Skeletal muscle satellite cell (primary cell): Measurements from ENCODE around the gene MYLK4.

ENCODE experiments used
- H3K27me3 ChIP-seq: 2 replicates; pipeline ENCODE4 v1.7.0; 2013; ENCODE audit warnings: low read length; ENCODE audit not compliant: control insufficient read depth, insufficient read depth
- H3K36me3 ChIP-seq: 2 replicates; pipeline ENCODE4 v1.7.0; 2013; ENCODE audit warnings: mild to moderate bottlenecking, control low read depth, low read length; ENCODE audit not compliant: insufficient read depth
- H3K4me1 ChIP-seq: 2 replicates; pipeline ENCODE4 v1.7.0; 2013; ENCODE audit warnings: low read length; ENCODE audit not compliant: control insufficient read depth, insufficient read depth
- H3K4me2 ChIP-seq: 2 replicates; pipeline ENCODE4 v1.7.0; 2013; ENCODE audit warnings: mild to moderate bottlenecking, low read length
- H3K4me3 ChIP-seq: 2 replicates; pipeline ENCODE4 v1.7.0; 2013; ENCODE audit warnings: low read length
- H3K9ac ChIP-seq: 2 replicates; pipeline ENCODE4 v1.7.0; 2013; ENCODE audit warnings: mild to moderate bottlenecking, low read depth, low read length, moderate library complexity
- H3K9me3 ChIP-seq: replicated peaks from 2 replicates; pipeline ENCODE4 v1.7.0; 2013; ENCODE audit warnings: mild to moderate bottlenecking, control low read depth, low read length

Gene MYLK4

GRCh38 chr6:2740581-2740980 lies 10.1 kb downstream of the MYLK4 start:
- no peaks in the 10 kb centered on the region for H3K36me3 ChIP-seq

GRCh38 chr6:2739335-2739734 lies 11.4 kb downstream of the MYLK4 start:
- Histone ChIP-seq H3K4me3 (no peak overlapping the region), H3K9me3 (no peaks in the 10 kb centered on the region), H3K4me2 (no peak overlapping the region), H3K4me1 (peaks cover 7% of the 10 kb centered on the region), H3K9ac (no peak overlapping the region), H3K36me3 (no peaks in the 10 kb centered on the region), H3K27me3 (no peaks in the 10 kb centered on the region)

More at GRCh38 chr6:2740581-2740980, 10.1 kb downstream of the MYLK4 start:
- peaks cover 7% of the 10 kb centered on the region for H3K4me1 ChIP-seq
- no peak overlapping the region for H3K9ac ChIP-seq
- no peak overlapping the region for H3K4me3 ChIP-seq
- H3K27me3 ChIP-seq: no peaks in the 10 kb centered on the region
- H3K9me3 ChIP-seq: no peaks in the 10 kb centered on the region
- H3K4me2 ChIP-seq: no peak overlapping the region

DNA sequence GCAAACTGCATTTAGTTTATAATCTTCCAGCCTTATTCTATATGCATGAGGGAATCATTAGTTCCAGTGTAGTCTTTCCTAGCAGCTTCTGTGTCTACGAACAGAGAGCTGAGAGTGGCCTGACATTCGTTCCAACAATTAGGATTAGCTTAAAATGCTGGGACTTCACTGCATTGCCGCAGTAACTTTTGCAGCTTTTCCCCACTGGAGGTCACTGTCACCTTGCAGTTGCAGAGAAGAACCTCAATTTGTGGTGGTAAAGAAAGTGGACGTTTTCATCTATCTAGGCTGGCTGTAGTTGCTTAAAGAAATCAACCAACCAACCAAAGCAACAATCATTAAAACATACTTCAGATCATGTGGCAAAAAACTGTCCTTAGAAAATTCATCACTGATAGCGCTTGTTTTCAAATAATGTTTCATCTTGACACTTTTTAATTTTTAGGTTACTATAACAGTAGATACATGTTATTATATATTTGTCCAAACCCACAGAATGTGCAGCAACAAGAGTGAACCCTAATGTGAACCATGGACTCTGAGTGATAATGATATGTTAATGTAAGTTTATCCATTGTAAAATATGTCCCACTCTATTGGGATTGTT lies 12.2 kb downstream of the MYLK4 start:
- Histone ChIP-seq H3K36me3 (no peaks in the 10 kb centered on the region), H3K27me3 (no peaks in the 10 kb centered on the region), H3K9ac (no peak overlapping the region), H3K4me2 (no peak overlapping the region), H3K4me3 (no peak overlapping the region), H3K9me3 (no peaks in the 10 kb centered on the region), H3K4me1 (no peaks in the 10 kb centered on the region)

- no peaks in the 10 kb centered on the region for H3K4me1 ChIP-seq
- no peak overlapping the region for H3K9ac ChIP-seq
- no peak overlapping the region for H3K4me2 ChIP-seq
- H3K9me3 ChIP-seq: no peaks in the 10 kb centered on the region
- H3K36me3 ChIP-seq: no peaks in the 10 kb centered on the region
- H3K4me3 ChIP-seq: no peak overlapping the region
- no peaks in the 10 kb centered on the region for H3K27me3 ChIP-seq
Observed at GRCh38 chr6:2737885-2738284, 12.8 kb downstream of the MYLK4 start.

DNA sequence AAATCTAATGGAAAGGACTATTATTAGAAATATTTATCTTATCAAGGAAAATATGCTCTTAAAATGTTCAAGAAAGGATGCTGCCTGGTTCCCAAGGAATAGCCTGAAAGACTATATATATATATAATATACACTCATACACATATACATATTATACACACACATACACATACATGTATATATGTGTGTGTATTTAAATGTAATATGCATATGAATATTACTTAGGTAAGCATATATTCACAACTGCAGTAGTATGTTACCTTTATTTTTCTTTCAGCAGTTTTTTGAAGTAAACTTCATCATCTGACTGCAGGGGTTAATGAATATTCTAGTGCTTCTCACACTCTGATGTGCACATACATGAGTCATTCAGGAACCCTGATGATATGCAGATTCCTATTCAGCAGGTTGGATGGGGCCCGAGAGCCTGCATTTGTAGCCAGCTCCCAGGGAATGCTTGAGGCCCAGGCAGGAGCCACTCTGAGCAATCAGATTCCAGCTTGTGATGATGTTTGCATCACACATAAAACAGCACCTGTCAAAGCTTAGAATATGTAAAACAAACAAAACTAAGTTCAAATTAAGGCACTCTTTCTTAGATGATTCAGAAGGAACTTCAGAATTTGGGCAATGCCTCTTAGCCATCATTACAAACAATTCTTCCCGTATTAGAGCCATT lies 16.1 kb downstream of the MYLK4 start:
- no peak overlapping the region for H3K9ac ChIP-seq
- no peaks in the 10 kb centered on the region for H3K27me3 ChIP-seq
- no peak overlapping the region for H3K4me3 ChIP-seq
- H3K9me3 ChIP-seq: no peaks in the 10 kb centered on the region
- no peak overlapping the region for H3K4me2 ChIP-seq
- no peaks in the 10 kb centered on the region for H3K36me3 ChIP-seq
- no peaks in the 10 kb centered on the region for H3K4me1 ChIP-seq

- Histone ChIP-seq H3K9me3 (no peaks in the 10 kb centered on the region), H3K4me2 (no peak overlapping the region), H3K9ac (no peak overlapping the region), H3K4me3 (no peak overlapping the region), H3K27me3 (no peaks in the 10 kb centered on the region), H3K4me1 (no peaks in the 10 kb centered on the region), H3K36me3 (no peaks in the 10 kb centered on the region)
Observed at GRCh38 chr6:2733736-2734480, 16.8 kb downstream of the MYLK4 start.

DNA sequence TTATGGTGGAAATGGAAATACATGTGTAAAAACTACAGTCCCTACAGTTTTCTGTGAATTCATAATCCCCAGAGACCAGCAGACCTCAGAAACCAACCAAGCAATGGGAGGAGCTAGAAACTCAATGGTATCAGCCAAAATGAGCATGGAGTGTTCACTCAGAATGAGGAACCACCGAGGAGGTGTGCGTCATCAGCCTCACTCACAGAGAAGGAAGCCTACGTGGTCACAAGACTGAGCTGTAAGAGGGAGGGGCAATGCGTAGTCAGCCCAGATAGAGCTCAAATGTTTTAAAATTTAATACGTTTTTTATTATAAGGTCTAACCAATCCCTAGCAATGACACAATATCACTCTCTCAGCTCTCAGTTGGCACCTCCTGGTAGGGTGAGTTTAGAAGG lies 17.4 kb downstream of the MYLK4 start:
- H3K4me1 ChIP-seq: no peaks in the 10 kb centered on the region
- no peak overlapping the region for H3K9ac ChIP-seq
- no peaks in the 10 kb centered on the region for H3K9me3 ChIP-seq
- no peaks in the 10 kb centered on the region for H3K36me3 ChIP-seq
- no peak overlapping the region for H3K4me2 ChIP-seq
- H3K4me3 ChIP-seq: no peak overlapping the region
- H3K27me3 ChIP-seq: no peaks in the 10 kb centered on the region

- H3K9me3 ChIP-seq: no peaks in the 10 kb centered on the region
- no peaks in the 10 kb centered on the region for H3K4me1 ChIP-seq
- H3K4me2 ChIP-seq: no peak overlapping the region
- H3K4me3 ChIP-seq: no peak overlapping the region
- no peak overlapping the region for H3K9ac ChIP-seq
- no peaks in the 10 kb centered on the region for H3K36me3 ChIP-seq
- H3K27me3 ChIP-seq: no peaks in the 10 kb centered on the region
Observed at GRCh38 chr6:2732503-2733089, 18.1 kb downstream of the MYLK4 start.

GRCh38 chr6:2731281-2731909 lies 19.3 kb downstream of the MYLK4 start:
- Histone ChIP-seq H3K4me3 (no peak overlapping the region), H3K9ac (no peak overlapping the region), H3K4me2 (no peak overlapping the region), H3K4me1 (no peaks in the 10 kb centered on the region), H3K36me3 (no peaks in the 10 kb centered on the region), H3K27me3 (no peaks in the 10 kb centered on the region), H3K9me3 (no peaks in the 10 kb centered on the region)

DNA sequence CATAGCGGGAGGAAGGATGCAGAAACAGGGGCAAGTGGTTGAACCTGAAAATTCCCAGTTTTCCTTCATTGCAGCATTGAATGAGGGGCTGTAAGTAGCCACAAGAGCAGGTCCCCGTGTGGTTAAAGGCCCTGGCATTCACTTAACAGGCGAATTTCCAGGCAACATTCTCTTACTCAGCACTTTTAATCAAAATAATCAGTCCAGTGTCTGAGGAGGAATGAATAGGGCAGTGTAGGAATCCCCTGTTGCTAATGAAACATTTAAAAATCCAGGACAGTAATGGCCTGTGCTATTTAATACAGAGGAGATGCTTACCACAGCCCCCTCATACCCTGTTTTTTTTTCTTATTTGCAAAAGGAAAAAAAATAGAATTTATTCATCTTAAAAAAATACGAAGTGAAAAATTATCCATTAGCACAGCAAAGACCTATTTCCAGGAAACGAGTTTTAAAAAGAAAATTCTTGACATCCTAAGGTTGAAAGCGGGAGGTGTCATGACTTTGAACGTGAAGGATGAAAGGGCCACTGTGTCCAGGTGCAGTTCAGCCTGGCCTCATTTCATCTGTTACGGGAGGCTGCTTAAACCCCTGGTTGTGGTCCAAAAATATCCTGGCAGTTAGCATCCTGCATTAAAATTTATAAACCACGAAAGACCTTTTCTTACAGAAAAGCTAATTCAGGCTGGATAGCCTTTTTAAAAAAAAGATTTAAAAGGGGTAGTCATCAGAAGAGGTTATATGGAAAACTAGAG lies 20.2 kb downstream of the MYLK4 start:
- Histone ChIP-seq H3K4me1 (peaks cover 5% of the 10 kb centered on the region), H3K36me3 (no peaks in the 10 kb centered on the region), H3K9me3 (no peaks in the 10 kb centered on the region)

DNA sequence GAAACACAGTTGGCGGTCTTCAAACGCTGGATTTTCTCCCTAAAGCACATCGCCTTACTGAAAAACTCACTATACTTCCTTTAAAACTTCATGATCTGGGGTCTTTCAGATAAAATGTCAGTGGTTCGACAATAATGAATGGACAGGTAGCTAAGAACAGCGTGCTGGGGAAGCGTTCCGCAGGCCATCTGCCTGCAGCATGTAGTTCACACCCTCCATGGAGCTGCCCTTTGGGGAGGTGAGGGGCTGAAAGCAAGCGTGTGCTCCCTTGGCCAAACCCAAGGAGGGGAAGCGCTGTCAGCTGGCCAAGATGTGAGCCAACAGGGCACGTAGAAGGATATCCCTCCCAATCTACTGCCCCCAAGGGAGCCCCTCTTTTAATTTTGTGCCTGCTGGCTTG lies 20.8 kb downstream of the MYLK4 start:
- H3K9ac ChIP-seq: no peak overlapping the region
- no peaks in the 10 kb centered on the region for H3K36me3 ChIP-seq
- no peaks in the 10 kb centered on the region for H3K27me3 ChIP-seq
- no peak overlapping the region for H3K4me3 ChIP-seq
- H3K4me1 ChIP-seq: peaks cover 5% of the 10 kb centered on the region
- H3K9me3 ChIP-seq: no peaks in the 10 kb centered on the region
- H3K4me2 ChIP-seq: no peak overlapping the region

More for the DNA sequence above, 20.2 kb downstream of the MYLK4 start:
- H3K27me3 ChIP-seq: no peaks in the 10 kb centered on the region
- no peak overlapping the region for H3K4me3 ChIP-seq
- H3K9ac ChIP-seq: no peak overlapping the region
- H3K4me2 ChIP-seq: no peak overlapping the region
